ENCODE results near the gene ZBTB2.
"Not testable (repeated sequence)": the region's sequence is repeated elsewhere in the genome, so short reads cannot be mapped to it uniquely, and the experiment has no call there.

ZBTB2 gene

DNA sequence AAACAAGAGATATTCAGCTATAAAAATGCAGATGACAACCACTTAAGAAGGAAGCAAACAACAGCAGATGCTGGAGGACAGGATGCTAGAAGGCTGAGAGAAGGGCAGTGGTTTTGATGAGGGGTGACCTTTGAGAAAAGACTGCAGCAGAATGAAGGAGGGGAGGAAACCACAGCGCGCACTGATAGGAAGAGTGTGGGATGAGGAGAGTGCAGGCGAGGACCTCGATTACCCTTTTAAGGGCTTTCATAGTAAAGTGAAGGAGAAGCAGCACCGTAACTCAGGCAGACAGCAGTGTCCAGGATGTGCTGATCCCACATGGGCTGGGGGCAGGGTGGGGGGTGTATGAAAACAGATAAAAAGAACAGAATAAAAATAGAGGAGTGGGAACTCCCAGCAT is 19.2 kb downstream of the ZBTB2 start:
- no peak for DNase-seq (ENCODE audit: low read depth in 2 of 2)

- DNase-seq (ENCODE audit: low read depth in 2 of 2): no peak
These were observed 20.8 kb downstream of the ZBTB2 start for GRCh38 chr6:151370509-151371078.

DNA sequence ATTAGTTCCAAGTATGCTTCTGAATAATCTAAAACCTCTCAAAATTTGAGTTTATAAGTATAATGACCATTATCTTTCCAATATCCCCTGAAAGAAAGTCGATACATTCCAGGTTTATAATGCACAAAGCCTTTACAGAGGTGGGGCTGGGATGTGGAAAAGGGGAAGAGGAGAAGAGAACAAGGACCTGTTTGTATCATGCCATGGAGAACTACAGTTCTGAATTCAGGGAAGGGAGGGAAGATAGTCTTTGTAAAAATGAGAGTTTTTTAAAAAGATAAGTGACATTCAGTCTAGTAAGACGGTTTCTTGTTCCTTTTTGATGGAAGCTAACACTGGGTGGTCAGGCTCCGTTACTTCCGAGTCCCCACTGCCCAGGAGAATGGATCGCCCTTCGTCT is 26.1 kb downstream of the ZBTB2 start:
- no peak for DNase-seq (ENCODE audit: low read depth in 2 of 2)

DNA sequence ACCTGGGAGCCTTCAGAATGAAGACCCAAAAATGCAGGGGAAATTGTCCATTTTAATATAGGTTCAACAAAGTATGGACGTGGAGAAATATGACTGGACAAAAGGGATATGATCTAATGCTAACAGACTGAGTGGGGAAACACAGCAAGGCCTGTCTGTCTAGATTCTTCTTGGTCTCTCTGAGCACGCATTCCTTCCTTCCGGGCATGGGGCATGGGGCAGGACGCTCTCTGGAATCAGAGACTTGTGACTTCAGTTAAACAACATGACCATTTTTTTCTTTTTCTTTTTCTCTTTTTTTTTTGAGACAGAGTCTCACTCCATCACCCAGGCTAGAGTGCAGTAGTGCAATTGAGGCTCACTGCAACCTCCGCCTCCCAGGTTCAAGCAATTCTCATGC is 31.9 kb downstream of the ZBTB2 start:
- no peak for DNase-seq (ENCODE audit: low read depth in 2 of 2)

DNA sequence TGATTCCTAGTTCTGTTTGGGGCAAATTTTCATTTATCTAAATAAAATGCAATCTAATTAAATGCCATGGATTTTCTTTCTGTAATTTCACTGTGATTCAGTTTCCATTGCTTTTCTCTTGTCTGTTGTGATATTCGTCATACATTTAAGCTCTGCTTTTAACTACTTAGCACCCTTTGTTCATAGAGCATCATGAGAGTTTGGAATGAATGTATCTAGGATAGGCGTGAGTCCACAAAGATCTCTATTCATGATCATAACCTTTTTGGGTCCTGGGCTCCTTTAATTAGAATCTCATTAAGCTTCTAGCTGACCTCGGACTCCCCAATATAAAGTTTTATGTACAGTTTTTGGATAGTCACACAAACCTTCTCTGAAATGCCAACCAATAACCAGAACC is 32.9 kb downstream of the ZBTB2 start:
- DNase-seq (ENCODE audit: low read depth in 2 of 2): no peak

- DNase-seq (ENCODE audit: low read depth in 2 of 2): no peak
These were observed 33.5 kb downstream of the ZBTB2 start for GRCh38 chr6:151357758-151358436.

- not testable (repeated sequence) for DNase-seq (ENCODE audit: low read depth in 2 of 2)
These were observed 34.4 kb downstream of the ZBTB2 start for GRCh38 chr6:151356983-151357382.

DNA sequence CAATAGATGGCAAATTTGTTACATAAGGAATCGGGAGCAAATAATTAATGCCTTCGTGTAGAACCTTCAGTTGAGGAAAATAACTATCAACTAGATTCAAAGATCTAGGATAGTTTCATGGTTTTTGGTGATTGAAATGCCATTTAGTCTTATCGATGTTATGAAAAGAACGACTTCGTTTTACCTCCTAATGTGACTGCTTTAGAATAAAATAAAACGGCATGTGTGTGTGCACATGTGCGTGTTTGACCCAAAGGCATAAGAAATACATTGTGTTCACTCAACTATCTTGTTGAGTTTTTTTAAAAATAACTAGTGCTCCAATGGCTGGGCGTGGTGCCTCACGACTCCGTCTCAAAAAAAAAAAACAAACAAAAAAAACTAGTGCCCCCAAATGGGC is 37.6 kb downstream of the ZBTB2 start:
- DNase-seq (ENCODE audit: low read depth in 2 of 2): no peak

GRCh38 chr6:151352410-151353396 is 38.7 kb downstream of the ZBTB2 start:
- DNase-seq (ENCODE audit: low read depth in 2 of 2): no peak

GRCh38 chr6:151351731-151352130 is 39.6 kb downstream of the ZBTB2 start:
- no peak for DNase-seq (ENCODE audit: low read depth in 2 of 2)

DNA sequence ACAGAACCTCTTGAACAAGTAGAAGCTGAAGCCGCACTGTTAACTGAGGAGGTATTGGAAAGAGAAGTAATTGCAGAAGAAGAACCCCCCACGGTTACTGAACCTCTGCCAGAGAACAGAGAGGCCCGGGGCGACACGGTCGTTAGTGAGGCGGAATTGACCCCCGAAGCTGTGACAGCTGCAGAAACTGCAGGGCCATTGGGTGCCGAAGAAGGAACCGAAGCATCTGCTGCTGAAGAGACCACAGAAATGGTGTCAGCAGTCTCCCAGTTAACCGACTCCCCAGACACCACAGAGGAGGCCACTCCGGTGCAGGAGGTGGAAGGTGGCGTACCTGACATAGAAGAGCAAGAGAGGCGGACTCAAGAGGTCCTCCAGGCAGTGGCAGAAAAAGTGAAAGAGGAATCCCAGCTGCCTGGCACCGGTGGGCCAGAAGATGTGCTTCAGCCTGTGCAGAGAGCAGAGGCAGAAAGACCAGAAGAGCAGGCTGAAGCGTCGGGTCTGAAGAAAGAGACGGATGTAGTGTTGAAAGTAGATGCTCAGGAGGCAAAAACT is 40.1 kb downstream of the ZBTB2 start:
- no peak for DNase-seq (ENCODE audit: low read depth in 2 of 2)

DNA sequence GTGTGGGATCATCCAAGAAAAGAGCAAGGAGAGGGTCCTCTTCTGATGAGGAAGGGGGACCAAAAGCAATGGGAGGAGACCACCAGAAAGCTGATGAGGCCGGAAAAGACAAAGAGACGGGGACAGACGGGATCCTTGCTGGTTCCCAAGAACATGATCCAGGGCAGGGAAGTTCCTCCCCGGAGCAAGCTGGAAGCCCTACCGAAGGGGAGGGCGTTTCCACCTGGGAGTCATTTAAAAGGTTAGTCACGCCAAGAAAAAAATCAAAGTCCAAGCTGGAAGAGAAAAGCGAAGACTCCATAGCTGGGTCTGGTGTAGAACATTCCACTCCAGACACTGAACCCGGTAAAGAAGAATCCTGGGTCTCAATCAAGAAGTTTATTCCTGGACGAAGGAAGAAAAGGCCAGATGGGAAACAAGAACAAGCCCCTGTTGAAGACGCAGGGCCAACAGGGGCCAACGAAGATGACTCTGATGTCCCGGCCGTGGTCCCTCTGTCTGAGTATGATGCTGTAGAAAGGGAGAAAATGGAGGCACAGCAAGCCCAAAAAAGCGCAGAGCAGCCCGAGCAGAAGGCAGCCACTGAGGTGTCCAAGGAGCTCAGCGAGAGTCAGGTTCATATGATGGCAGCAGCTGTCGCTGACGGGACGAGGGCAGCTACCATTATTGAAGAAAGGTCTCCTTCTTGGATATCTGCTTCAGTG is 40.8 kb downstream of the ZBTB2 start:
- DNase-seq (ENCODE audit: low read depth in 2 of 2): no peak

DNA sequence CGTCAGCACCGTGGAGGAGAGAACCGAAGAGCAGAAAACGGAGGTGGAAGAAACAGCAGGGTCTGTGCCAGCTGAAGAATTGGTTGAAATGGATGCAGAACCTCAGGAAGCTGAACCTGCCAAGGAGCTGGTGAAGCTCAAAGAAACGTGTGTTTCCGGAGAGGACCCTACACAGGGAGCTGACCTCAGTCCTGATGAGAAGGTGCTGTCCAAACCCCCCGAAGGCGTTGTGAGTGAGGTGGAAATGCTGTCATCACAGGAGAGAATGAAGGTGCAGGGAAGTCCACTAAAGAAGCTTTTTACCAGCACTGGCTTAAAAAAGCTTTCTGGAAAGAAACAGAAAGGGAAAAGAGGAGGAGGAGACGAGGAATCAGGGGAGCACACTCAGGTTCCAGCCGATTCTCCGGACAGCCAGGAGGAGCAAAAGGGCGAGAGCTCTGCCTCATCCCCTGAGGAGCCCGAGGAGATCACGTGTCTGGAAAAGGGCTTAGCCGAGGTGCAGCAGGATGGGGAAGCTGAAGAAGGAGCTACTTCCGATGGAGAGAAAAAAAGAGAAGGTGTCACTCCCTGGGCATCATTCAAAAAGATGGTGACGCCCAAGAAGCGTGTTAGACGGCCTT is 41.6 kb downstream of the ZBTB2 start:
- DNase-seq (ENCODE audit: low read depth in 2 of 2): no peak

- DNase-seq (ENCODE audit: low read depth in 2 of 2): not testable (repeated sequence)
These were observed 48.6 kb downstream of the ZBTB2 start for GRCh38 chr6:151342750-151343149.

GRCh38 chr6:151341476-151342195 is 49.7 kb downstream of the ZBTB2 start:
- DNase-seq (ENCODE audit: low read depth in 2 of 2): no peak

- DNase-seq (ENCODE audit: low read depth in 2 of 2): no peak
These were observed 51.0 kb downstream of the ZBTB2 start for GRCh38 chr6:151340219-151340978.

DNA sequence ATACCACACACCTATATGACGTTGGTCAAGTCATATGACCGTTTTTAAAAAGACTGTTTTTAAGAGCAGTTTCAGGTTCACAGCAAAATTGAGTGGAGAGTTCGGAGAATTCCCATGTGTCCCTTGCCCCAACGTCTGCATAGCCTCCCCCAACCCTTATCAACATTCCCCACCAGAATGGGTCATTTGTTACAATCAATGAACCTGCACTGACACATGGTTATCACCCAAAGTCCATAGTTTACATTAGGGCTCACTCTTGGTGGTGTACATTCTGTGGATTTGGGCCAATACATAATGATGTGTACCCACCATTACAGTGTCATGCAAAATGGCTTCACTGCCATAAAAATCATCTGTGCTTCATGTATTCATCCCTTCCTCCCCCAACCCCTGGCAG is 52.0 kb downstream of the ZBTB2 start:
- DNase-seq (ENCODE audit: low read depth in 2 of 2): no peak

- no peak for DNase-seq (ENCODE audit: low read depth in 2 of 2)
These were observed 52.6 kb downstream of the ZBTB2 start for GRCh38 chr6:151338651-151339200.

DNA sequence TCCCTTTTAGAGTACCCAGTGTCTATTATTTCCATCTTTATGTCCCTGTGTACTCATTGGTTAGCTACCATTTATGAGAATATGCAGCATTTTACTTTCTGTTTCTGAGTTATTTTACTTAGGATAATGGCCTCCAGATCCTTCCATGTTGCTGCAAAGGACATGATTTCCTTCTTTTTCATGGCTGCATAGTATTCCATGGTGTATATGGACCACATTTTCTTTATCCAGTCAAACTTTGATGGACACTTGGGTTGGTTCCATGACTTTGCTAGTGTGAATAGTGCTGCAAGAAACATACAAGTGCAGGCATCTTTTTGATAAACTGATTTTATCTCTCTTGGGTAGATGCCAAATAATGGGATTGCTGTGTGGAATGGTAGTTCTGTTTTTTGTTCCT is 55.4 kb downstream of the ZBTB2 start:
- DNase-seq (ENCODE audit: low read depth in 2 of 2): no peak
